Liver (tissue), 9 donors: ENCODE measurements around the gene CDH9. TPM values are rescaled to one million over a fixed set of nuclear protein-coding genes. Genes with fewer than 3 reads are reported as not detected.

Source experiments
- DNase-seq: peaks from one replicate; pipeline ENCODE4 v3.0.0-alpha.2; 2017; ENCODE audit warnings: low spot score
- H3K27ac ChIP-seq, 2 donors: one replicate each; pipeline ENCODE4 v1.7.0; 2013; ENCODE audit warnings: inconsistent platforms in 2 of 2, low read length in 2 of 2, control low read depth in 1 of 2, low read depth in 1 of 2, mild to moderate bottlenecking in 1 of 2
- H3K27me3 ChIP-seq, 4 donors: one replicate each; pipeline versions ENCODE4 v1.6.1 to v1.7.0; 2013; ENCODE audit warnings: low read length in 3 of 4, inconsistent platforms in 1 of 4, mild to moderate bottlenecking in 1 of 4, moderate library complexity in 1 of 4; ENCODE audit not compliant: control insufficient read depth in 4 of 4, insufficient read depth in 4 of 4
- H3K36me3 ChIP-seq, 4 donors: one replicate each; pipeline versions ENCODE4 v1.6.1 to v1.7.0; 2013; ENCODE audit warnings: low read length in 3 of 4, mild to moderate bottlenecking in 3 of 4, low read depth in 1 of 4, moderate library complexity in 1 of 4; ENCODE audit not compliant: control insufficient read depth in 4 of 4, insufficient read depth in 3 of 4
- H3K4me1 ChIP-seq, 4 donors: one replicate each; pipeline versions ENCODE4 v1.6.1 to v1.7.0; 2013; ENCODE audit warnings: low read length in 3 of 4, mild to moderate bottlenecking in 3 of 4, moderate library complexity in 1 of 4; ENCODE audit not compliant: control insufficient read depth in 4 of 4, insufficient read depth in 4 of 4
- H3K4me3 ChIP-seq, 3 donors: one replicate each; pipeline versions ENCODE4 v1.6.1 to v1.7.0; 2013; ENCODE audit warnings: low read length in 3 of 3, control low read depth in 1 of 3, low read depth in 1 of 3, mild to moderate bottlenecking in 1 of 3
- H3K9ac ChIP-seq, 2 donors: one replicate each; pipeline ENCODE4 v1.7.0; 2013; ENCODE audit warnings: low read length in 2 of 2, mild to moderate bottlenecking in 2 of 2, moderate library complexity in 2 of 2, control low read depth in 1 of 2, low read depth in 1 of 2
- H3K9me3 ChIP-seq, 4 donors: one replicate each; pipeline versions ENCODE4 v1.6.1 to v1.7.0; 2013; ENCODE audit warnings: low read length in 3 of 4; ENCODE audit not compliant: control insufficient read depth in 4 of 4
- EGR1 ChIP-seq, 2 donors: IDR thresholded peaks; 2 replicates each; pipeline ENCODE4 v1.6.1; 2016 to 2018; ENCODE audit warnings: antibody characterized with exemption in 2 of 2, low read depth in 2 of 2
- FOXA1 ChIP-seq: IDR thresholded peaks from 2 replicates; pipeline ENCODE4 v1.6.1; 2016; ENCODE audit warnings: antibody characterized with exemption
- FOXA2 ChIP-seq: IDR thresholded peaks from 2 replicates; pipeline ENCODE4 v1.6.1; 2016; ENCODE audit warnings: antibody characterized with exemption
- GABPA ChIP-seq, 2 donors: IDR thresholded peaks in 1 of 2; conservative IDR thresholded peaks in 1 of 2; 2 replicates each; pipeline ENCODE4 v1.6.1; 2016; ENCODE audit warnings: antibody characterized with exemption in 2 of 2, mild to moderate bottlenecking in 1 of 2, moderate library complexity in 1 of 2
- HNF4A ChIP-seq, 2 donors: conservative IDR thresholded peaks; 2 replicates each; pipeline ENCODE4 v1.6.1; 2016; ENCODE audit warnings: antibody characterized with exemption in 2 of 2, mild to moderate bottlenecking in 2 of 2
- HNF4G ChIP-seq: IDR thresholded peaks from 2 replicates; pipeline ENCODE4 v1.6.1; 2016; ENCODE audit warnings: antibody characterized with exemption
- JUND ChIP-seq, 2 donors: IDR thresholded peaks; 2 replicates each; pipeline ENCODE4 v1.6.1; 2016; ENCODE audit warnings: antibody characterized with exemption in 2 of 2
- NR2F2 ChIP-seq: IDR thresholded peaks from 2 replicates; pipeline ENCODE4 v1.6.1; 2016; ENCODE audit warnings: antibody characterized with exemption
- RAD21 ChIP-seq, 2 donors: IDR thresholded peaks; 2 replicates each; pipeline ENCODE4 v1.6.1; 2016; ENCODE audit warnings: antibody characterized with exemption in 2 of 2, mild to moderate bottlenecking in 2 of 2
- RXRA ChIP-seq, 2 donors: IDR thresholded peaks; 2 replicates each; pipeline ENCODE4 v1.6.1; 2017 to 2018; ENCODE audit warnings: antibody characterized with exemption in 2 of 2, mild to moderate bottlenecking in 1 of 2
- SP1 ChIP-seq: IDR thresholded peaks from 2 replicates; pipeline ENCODE4 v1.6.1; 2018; ENCODE audit warnings: antibody characterized with exemption, mild to moderate bottlenecking
- TAF1 ChIP-seq: conservative IDR thresholded peaks from 2 replicates; pipeline ENCODE4 v1.6.1; 2016; ENCODE audit warnings: antibody characterized with exemption, mild to moderate bottlenecking
- YY1 ChIP-seq: IDR thresholded peaks from 2 replicates; pipeline ENCODE4 v1.6.1; 2016; ENCODE audit warnings: antibody characterized with exemption, mild to moderate bottlenecking
- WGBS: extraction: QIAGEN DNeasy Blood & Tissue Kit; methylation state at CpG from one replicate; pipeline ENCODE4 v1.1.7; 2013; 5-methylcytosine and 5-hydroxymethylcytosine counted together
- polyA plus RNA-seq, 2 donors: library from polyadenylated mRNA; stranded (reverse) in 1 of 2; unstranded in 1 of 2; fragments of 200-250 nt in 1 of 2; fragments of >200 nt in 1 of 2; fragmentation: Nextera tagmentation in 1 of 2; extraction: Ambion mirVana in 1 of 2; gene quantifications; one replicate each; pipeline versions ENCODE4 v1.2.1 to v1.2.3, GENCODE V29; 2013 to 2015
- total RNA-seq, 2 donors: library from RNA; depleted of rRNA; stranded (reverse); fragments of >200 nt; gene quantifications; one replicate each; pipeline ENCODE4 v1.2.3, GENCODE V29; 2014
- TF ChIP-seq, protein P1 (sequence below): IDR thresholded peaks from 2 replicates; pipeline ENCODE4 v1.6.1; 2016; ENCODE audit warnings: antibody characterized with exemption, mild to moderate bottlenecking
- TF ChIP-seq, protein P2 (sequence below): IDR thresholded peaks from 2 replicates; pipeline ENCODE4 v1.6.1; 2016; ENCODE audit warnings: antibody characterized with exemption
- TF ChIP-seq, protein P3 (sequence below): IDR thresholded peaks from 2 replicates; pipeline ENCODE4 v1.6.1; 2016; ENCODE audit warnings: antibody characterized with exemption
- TF ChIP-seq, protein P4 (sequence below): fragments of 150-350 bp; IDR thresholded peaks from 2 replicates; pipeline ENCODE4 v1.5.1; 2017; ENCODE audit warnings: improper control_type of control experiment, low read depth, low read length; ENCODE audit not compliant: missing input control
- TF ChIP-seq, protein P5 (sequence below): IDR thresholded peaks from 2 replicates; pipeline ENCODE4 v1.6.1; 2016; ENCODE audit warnings: antibody characterized with exemption
- donor health status: healthy.
- donor health status: healthy.
- donor health status: healthy.
- donor health status: healthy.
- donor health status: healthy.

The CDH9 gene
- total and polyA plus RNA-seq, 4 donors, result not detected

DNA sequence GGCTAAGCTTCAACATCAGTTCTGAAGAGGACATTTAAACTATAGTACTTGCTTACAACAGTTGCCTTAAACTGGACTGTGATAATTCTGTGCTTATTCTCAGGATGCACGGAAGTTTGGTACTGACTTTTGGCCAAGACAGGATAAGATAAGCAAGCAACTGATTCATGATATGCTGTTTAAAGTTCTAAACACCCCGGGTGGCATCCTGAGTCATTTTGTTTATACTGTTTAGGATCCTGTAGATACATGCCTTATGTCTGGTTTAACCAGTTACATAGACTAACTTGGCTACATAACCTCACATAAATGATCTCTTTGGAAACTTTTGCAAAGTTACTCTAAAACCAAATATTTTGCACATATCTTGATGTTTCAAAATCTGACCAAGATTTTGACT, 95.9 kb downstream of the CDH9 start (continued):
- TF ChIP-seq, protein P1, sequence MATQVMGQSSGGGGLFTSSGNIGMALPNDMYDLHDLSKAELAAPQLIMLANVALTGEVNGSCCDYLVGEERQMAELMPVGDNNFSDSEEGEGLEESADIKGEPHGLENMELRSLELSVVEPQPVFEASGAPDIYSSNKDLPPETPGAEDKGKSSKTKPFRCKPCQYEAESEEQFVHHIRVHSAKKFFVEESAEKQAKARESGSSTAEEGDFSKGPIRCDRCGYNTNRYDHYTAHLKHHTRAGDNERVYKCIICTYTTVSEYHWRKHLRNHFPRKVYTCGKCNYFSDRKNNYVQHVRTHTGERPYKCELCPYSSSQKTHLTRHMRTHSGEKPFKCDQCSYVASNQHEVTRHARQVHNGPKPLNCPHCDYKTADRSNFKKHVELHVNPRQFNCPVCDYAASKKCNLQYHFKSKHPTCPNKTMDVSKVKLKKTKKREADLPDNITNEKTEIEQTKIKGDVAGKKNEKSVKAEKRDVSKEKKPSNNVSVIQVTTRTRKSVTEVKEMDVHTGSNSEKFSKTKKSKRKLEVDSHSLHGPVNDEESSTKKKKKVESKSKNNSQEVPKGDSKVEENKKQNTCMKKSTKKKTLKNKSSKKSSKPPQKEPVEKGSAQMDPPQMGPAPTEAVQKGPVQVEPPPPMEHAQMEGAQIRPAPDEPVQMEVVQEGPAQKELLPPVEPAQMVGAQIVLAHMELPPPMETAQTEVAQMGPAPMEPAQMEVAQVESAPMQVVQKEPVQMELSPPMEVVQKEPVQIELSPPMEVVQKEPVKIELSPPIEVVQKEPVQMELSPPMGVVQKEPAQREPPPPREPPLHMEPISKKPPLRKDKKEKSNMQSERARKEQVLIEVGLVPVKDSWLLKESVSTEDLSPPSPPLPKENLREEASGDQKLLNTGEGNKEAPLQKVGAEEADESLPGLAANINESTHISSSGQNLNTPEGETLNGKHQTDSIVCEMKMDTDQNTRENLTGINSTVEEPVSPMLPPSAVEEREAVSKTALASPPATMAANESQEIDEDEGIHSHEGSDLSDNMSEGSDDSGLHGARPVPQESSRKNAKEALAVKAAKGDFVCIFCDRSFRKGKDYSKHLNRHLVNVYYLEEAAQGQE, result no peak
- TF ChIP-seq JUND (IDR thresholded peaks at IDR 0.05) (no peak), GABPA (IDR thresholded peaks at IDR 0.05 in 1 of 2, conservative IDR thresholded peaks at IDR 0.05 in 1 of 2) (no peak), YY1 (no peak), SP1 (no peak), NR2F2 (no peak)

DNA sequence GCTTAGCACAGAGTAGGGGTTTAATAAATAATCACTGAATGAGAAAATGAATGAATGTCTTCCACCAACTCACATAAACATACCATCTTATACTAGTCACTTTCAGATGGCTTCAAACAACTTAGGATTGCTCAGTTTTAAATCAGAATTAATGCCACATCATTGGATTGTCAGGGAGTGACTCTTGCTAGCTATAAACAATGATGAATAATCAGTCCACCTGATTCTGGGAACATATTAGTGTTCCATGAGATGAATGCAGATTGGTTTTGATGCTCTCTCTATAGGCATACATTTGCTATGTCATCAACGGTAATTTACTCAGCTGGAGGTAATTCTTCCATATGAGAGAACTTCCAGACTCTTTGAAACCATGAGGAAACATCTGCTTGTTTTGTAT, 97.4 kb downstream of the CDH9 start:
- no peak for DNase-seq
- Histone ChIP-seq H3K4me3 (no peak overlapping the region), H3K9ac (no peak overlapping the region), H3K36me3 (no peaks in the 10 kb centered on the region), H3K27ac (no peak overlapping the region), H3K9me3 (no peaks in the 10 kb centered on the region), H3K4me1 (no peaks in the 10 kb centered on the region), H3K27me3 (no peaks in the 10 kb centered on the region)
- 77% methylated on average over 1 of the region's 1 CpG for WGBS
- TF ChIP-seq FOXA2, result no peak
- no peak for TF ChIP-seq JUND (IDR thresholded peaks at IDR 0.05)
- TF ChIP-seq SP1, result no peak
- no peak for TF ChIP-seq HNF4A (conservative IDR thresholded peaks at IDR 0.05)
- no peak for TF ChIP-seq RAD21 (IDR thresholded peaks at IDR 0.05)
- TF ChIP-seq, protein P2, sequence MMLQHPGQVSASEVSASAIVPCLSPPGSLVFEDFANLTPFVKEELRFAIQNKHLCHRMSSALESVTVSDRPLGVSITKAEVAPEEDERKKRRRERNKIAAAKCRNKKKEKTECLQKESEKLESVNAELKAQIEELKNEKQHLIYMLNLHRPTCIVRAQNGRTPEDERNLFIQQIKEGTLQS, result no peak
- no peak for TF ChIP-seq EGR1 (IDR thresholded peaks at IDR 0.05; ENCODE audit: low read depth in 2 of 2)
- TF ChIP-seq FOXA1, result no peak
- TF ChIP-seq YY1, result no peak
- TF ChIP-seq TAF1, result no peak
- TF ChIP-seq RXRA (IDR thresholded peaks at IDR 0.05), result no peak
- TF ChIP-seq GABPA (IDR thresholded peaks at IDR 0.05 in 1 of 2, conservative IDR thresholded peaks at IDR 0.05 in 1 of 2), result no peak
- no peak for TF ChIP-seq HNF4G
- TF ChIP-seq, protein P3, sequence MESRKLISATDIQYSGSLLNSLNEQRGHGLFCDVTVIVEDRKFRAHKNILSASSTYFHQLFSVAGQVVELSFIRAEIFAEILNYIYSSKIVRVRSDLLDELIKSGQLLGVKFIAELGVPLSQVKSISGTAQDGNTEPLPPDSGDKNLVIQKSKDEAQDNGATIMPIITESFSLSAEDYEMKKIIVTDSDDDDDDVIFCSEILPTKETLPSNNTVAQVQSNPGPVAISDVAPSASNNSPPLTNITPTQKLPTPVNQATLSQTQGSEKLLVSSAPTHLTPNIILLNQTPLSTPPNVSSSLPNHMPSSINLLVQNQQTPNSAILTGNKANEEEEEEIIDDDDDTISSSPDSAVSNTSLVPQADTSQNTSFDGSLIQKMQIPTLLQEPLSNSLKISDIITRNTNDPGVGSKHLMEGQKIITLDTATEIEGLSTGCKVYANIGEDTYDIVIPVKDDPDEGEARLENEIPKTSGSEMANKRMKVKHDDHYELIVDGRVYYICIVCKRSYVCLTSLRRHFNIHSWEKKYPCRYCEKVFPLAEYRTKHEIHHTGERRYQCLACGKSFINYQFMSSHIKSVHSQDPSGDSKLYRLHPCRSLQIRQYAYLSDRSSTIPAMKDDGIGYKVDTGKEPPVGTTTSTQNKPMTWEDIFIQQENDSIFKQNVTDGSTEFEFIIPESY, result no peak
- TF ChIP-seq, protein P4, sequence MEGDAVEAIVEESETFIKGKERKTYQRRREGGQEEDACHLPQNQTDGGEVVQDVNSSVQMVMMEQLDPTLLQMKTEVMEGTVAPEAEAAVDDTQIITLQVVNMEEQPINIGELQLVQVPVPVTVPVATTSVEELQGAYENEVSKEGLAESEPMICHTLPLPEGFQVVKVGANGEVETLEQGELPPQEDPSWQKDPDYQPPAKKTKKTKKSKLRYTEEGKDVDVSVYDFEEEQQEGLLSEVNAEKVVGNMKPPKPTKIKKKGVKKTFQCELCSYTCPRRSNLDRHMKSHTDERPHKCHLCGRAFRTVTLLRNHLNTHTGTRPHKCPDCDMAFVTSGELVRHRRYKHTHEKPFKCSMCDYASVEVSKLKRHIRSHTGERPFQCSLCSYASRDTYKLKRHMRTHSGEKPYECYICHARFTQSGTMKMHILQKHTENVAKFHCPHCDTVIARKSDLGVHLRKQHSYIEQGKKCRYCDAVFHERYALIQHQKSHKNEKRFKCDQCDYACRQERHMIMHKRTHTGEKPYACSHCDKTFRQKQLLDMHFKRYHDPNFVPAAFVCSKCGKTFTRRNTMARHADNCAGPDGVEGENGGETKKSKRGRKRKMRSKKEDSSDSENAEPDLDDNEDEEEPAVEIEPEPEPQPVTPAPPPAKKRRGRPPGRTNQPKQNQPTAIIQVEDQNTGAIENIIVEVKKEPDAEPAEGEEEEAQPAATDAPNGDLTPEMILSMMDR, result no peak
- no peak for TF ChIP-seq NR2F2
- TF ChIP-seq, protein P1, result no peak
- TF ChIP-seq, protein P5, sequence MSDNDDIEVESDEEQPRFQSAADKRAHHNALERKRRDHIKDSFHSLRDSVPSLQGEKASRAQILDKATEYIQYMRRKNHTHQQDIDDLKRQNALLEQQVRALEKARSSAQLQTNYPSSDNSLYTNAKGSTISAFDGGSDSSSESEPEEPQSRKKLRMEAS, result no peak
